WI38 (cell line): ENCODE results near the gene PTGER3.

Experiments used
- H3K4me3 ChIP-seq: 2 replicates; pipeline ENCODE4 v1.5.1; 2011; ENCODE audit warnings: low read depth, mild to moderate bottlenecking, control low read depth, low read length
- CTCF ChIP-seq: IDR thresholded peaks from 2 replicates; pipeline ENCODE4 v1.5.1; 2012; ENCODE audit warnings: low read depth, mild to moderate bottlenecking, control low read depth, low read length

The PTGER3 gene

GRCh38 chr1:71037829-71038620 lies 9.6 kb downstream of the PTGER3 start:
- TF ChIP-seq CTCF, result no peak
- H3K4me3 ChIP-seq, result no peak overlapping the region

- H3K4me3 ChIP-seq, result no peak overlapping the region
- no peak for TF ChIP-seq CTCF
Measured at GRCh38 chr1:71037066-71037465, 10.6 kb downstream of the PTGER3 start.

GRCh38 chr1:71033136-71033535 lies 14.5 kb downstream of the PTGER3 start:
- no peak for TF ChIP-seq CTCF
- no peak overlapping the region for H3K4me3 ChIP-seq

- no peak for TF ChIP-seq CTCF
- H3K4me3 ChIP-seq, result no peak overlapping the region
Measured at GRCh38 chr1:71031426-71031825, 16.2 kb downstream of the PTGER3 start.

- no peak for TF ChIP-seq CTCF
- no peak overlapping the region for H3K4me3 ChIP-seq
Measured at GRCh38 chr1:71030026-71030425, 17.6 kb downstream of the PTGER3 start.

GRCh38 chr1:71028981-71029380 lies 18.6 kb downstream of the PTGER3 start:
- H3K4me3 ChIP-seq, result no peak overlapping the region
- TF ChIP-seq CTCF, result no peak

- no peak overlapping the region for H3K4me3 ChIP-seq
- no peak for TF ChIP-seq CTCF
Measured at GRCh38 chr1:71027991-71028390, 19.6 kb downstream of the PTGER3 start.
